GM12875 (cell line): Measurements from ENCODE around the gene PMEL.

ENCODE experiments used
- H3K4me3 ChIP-seq: one replicate; pipeline ENCODE4 v1.5.1; 2011; ENCODE audit warnings: low read depth, low read length, control low read depth
- TF ChIP-seq, protein P1 (sequence below): IDR thresholded peaks from 2 replicates; pipeline ENCODE4 v1.5.1; 2011; ENCODE audit warnings: low read depth, mild to moderate bottlenecking, control low read depth, inconsistent platforms, low read length, moderate library complexity, borderline replicate concordance; ENCODE audit not compliant: insufficient read depth

The PMEL gene

DNA sequence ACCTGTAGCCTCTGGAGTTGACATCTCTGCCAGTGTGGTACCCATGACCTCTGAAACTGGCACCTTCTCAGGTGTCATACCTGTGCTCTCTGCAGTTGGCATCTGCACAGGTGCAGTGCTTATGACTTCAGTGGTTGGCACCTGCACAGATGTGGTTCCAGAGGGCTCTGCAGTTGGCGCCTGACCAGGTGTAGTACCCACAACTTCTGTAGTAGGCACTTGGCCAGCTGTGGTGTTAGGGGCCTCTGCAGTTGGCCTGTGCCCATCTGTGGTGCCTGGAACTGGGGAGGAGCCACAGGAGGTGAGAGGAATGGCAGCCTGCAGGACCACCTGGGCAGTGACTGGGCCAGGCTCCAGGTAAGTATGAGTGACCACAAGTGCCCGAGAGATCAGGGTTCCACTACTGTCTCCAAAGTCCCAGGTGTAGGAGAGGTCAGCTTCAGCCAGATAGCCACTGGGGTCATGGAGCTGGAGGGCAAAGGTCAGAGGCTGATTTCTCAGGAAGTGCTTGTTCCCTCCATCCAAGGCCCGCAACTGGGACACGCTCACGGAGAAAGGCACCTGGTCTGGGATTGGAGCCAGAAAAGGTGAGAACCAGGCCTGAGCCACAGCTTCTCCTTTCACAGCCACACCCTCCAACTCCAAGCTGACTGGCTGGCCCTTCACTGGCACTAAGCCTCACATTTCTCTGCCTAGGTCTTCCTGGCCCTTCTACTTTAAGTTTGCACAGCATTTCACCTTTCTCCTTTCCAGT is 8.6 kb downstream of the PMEL start:
- no peak overlapping the region for H3K4me3 ChIP-seq
- TF ChIP-seq, protein P1, sequence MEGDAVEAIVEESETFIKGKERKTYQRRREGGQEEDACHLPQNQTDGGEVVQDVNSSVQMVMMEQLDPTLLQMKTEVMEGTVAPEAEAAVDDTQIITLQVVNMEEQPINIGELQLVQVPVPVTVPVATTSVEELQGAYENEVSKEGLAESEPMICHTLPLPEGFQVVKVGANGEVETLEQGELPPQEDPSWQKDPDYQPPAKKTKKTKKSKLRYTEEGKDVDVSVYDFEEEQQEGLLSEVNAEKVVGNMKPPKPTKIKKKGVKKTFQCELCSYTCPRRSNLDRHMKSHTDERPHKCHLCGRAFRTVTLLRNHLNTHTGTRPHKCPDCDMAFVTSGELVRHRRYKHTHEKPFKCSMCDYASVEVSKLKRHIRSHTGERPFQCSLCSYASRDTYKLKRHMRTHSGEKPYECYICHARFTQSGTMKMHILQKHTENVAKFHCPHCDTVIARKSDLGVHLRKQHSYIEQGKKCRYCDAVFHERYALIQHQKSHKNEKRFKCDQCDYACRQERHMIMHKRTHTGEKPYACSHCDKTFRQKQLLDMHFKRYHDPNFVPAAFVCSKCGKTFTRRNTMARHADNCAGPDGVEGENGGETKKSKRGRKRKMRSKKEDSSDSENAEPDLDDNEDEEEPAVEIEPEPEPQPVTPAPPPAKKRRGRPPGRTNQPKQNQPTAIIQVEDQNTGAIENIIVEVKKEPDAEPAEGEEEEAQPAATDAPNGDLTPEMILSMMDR = no peak

- TF ChIP-seq, protein P1 = peak; percentile 40; the same call in 1 of the 2 replicates
- H3K4me3 ChIP-seq = no peak overlapping the region
These were observed 9.9 kb downstream of the PMEL start for GRCh38 chr12:55955800-55956508.

- no peak overlapping the region for H3K4me3 ChIP-seq
- TF ChIP-seq, protein P1 = no peak
These were observed 10.5 kb downstream of the PMEL start for GRCh38 chr12:55955344-55955743.

DNA sequence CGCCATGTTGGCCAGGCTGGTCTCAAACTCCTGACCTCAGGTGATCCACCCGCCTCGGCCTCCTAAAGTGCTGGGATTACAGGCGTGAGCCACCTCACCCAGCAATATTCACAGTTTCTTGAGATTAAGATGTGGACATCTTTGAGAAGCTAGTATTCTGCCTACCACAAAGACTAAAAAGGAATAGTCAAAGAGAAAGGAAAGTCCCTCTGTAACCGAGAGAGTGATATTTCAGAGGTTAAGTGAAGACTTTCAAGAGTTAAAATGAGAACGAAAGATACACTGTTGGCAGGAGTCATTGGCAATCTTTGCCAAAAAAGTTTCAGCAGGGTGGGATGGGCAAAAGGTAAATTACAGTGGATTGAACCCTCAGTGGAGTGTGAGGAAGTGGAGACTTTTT is 19.3 kb downstream of the PMEL start:
- no peak overlapping the region for H3K4me3 ChIP-seq
- TF ChIP-seq, protein P1 = no peak

- no peak overlapping the region for H3K4me3 ChIP-seq
- TF ChIP-seq, protein P1 = no peak
These were observed 23.2 kb downstream of the PMEL start for GRCh38 chr12:55942577-55943136.

DNA sequence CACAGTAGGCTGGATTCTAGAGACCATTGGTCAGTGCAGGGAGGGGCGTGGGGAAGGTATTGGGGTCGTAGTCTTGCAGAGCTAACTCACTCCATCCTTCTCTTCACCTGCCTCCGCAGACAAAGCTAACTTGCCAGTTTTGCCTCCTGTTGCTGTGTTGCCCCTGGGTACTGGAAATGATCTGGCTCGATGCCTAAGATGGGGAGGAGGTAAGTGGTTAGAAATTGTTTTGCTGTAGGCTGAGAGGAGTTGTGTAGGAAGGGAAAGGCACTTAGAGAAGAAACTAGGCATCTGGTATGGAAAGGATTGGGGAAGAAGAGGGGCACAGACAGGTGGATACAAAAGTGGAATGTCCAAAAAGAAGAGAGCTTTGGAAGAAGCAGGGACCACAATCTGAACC is 23.8 kb downstream of the PMEL start:
- TF ChIP-seq, protein P1 = no peak
- H3K4me3 ChIP-seq = no peak overlapping the region
